ENCODE measurements around the gene C20orf144. TPM values are rescaled to one million over a fixed set of nuclear protein-coding genes. Genes with fewer than 3 reads are reported as not detected.

C20orf144 gene
- total RNA-seq, 4 donors from 2014 or later: not detected

- intact Hi-C loops (cut with DNase I): no loop called here
- DNase-seq: peak; percentile 65
Measured at GRCh38 chr20:33686100-33686983, 24.2 kb downstream of the C20orf144 start, which contains the start of gene E2F1. TSS of gene E2F1 (minus strand) at chr20:33686385. CDS start at chr20:33686264, 121 bp downstream.

GRCh38 chr20:33686984-33687366, 24.8 kb downstream of the C20orf144 start:
- TF ChIP-seq CTCF (IDR thresholded peaks at IDR 0.05): no peak
- no peak for TF ChIP-seq POLR2A (IDR thresholded peaks at IDR 0.05)
- DNase-seq: no peak
- no peaks in the 10 kb centered on the region for H3K27me3 ChIP-seq
- H3K36me3 ChIP-seq: no peaks in the 10 kb centered on the region
- H3K4me3 ChIP-seq: peak overlapping the region in 3 of 4 donors; percentile 33 to 70 (median 54)
- 65 to 66% methylated on average over 7 to 10 of the region's 14 CpGs for WGBS, 2 donors
- peaks cover 15 to 28% (median 17%) of the 10 kb centered on the region in 3 donors for H3K4me1 ChIP-seq
- intact Hi-C loops (cut with DNase I): no loop called here
- no peaks in the 10 kb centered on the region for H3K9me3 ChIP-seq
- H3K27ac ChIP-seq: peak overlapping the region in 3 of 4 donors; percentile 62 to 90 (median 69)

More at GRCh38 chr20:33686100-33686983, 24.2 kb downstream of the C20orf144 start, which contains the start of gene E2F1:
- Histone ChIP-seq H3K9me3 (no peaks in the 10 kb centered on the region), H3K27ac (peak within 1 kb of the TSS; percentile 76 to 90 (median 83)), H3K27me3 (no peaks in the 10 kb centered on the region), H3K4me3 (peak within 1 kb of the TSS; percentile 38 to 70 (median 52)), H3K36me3 (no peaks in the 10 kb centered on the region), H3K4me1 (peaks cover 15 to 28% (median 17%) of the 10 kb centered on the region in 3 donors)
- WGBS, 2 donors: 3 to 11% methylated on average over 13 to 34 of the region's 101 CpGs
- TF ChIP-seq CTCF (IDR thresholded peaks at IDR 0.05): peak; percentile 26 to 55 (median 48)
- peak in 1 of 4 donors; percentile 4 for TF ChIP-seq POLR2A (IDR thresholded peaks at IDR 0.05)

GRCh38 chr20:33687370-33687915, 25.3 kb downstream of the C20orf144 start:
- Histone ChIP-seq H3K27me3 (no peaks in the 10 kb centered on the region), H3K36me3 (no peaks in the 10 kb centered on the region), H3K4me3 (no peak overlapping the region), H3K9me3 (no peaks in the 10 kb centered on the region), H3K27ac (peak overlapping the region in 2 of 4 donors; percentile 69 to 90), H3K4me1 (peaks cover 15 to 28% (median 17%) of the 10 kb centered on the region in 3 donors)
- DNase-seq: no peak
- intact Hi-C loops (cut with DNase I): no loop called here
- WGBS, 2 donors: 80 to 82% methylated on average over 8 of the region's 8 CpGs
- TF ChIP-seq POLR2A (IDR thresholded peaks at IDR 0.05) (no peak), CTCF (IDR thresholded peaks at IDR 0.05) (no peak)

- Histone ChIP-seq H3K4me3 (no peak overlapping the region), H3K4me1 (peaks cover 15 to 28% (median 17%) of the 10 kb centered on the region in 3 donors), H3K9me3 (no peaks in the 10 kb centered on the region), H3K36me3 (no peaks in the 10 kb centered on the region), H3K27me3 (no peaks in the 10 kb centered on the region), H3K27ac (no peak overlapping the region)
- TF ChIP-seq POLR2A (IDR thresholded peaks at IDR 0.05) (no peak), CTCF (IDR thresholded peaks at IDR 0.05) (no peak)
- DNase-seq: no peak
- 90 to 94% methylated on average over 2 to 3 of the region's 3 CpGs for WGBS, 2 donors
- intact Hi-C loops (cut with DNase I): no loop called here
Measured at GRCh38 chr20:33687993-33688937, 26.1 kb downstream of the C20orf144 start.

Measured in esophagus squamous epithelium (tissue), 5 donors.